ENCODE data around the gene PRKCA.
"Not testable (repeated sequence)": the region's sequence is repeated elsewhere in the genome, so short reads cannot be mapped to it uniquely, and the experiment has no call there.

The PRKCA gene

GRCh38 chr17:66395961-66396360 is 93.5 kb downstream of the PRKCA start:
- DNase-seq, result no peak

- DNase-seq, result no peak
Observed at GRCh38 chr17:66397486-66397885, 95.1 kb downstream of the PRKCA start.

DNA sequence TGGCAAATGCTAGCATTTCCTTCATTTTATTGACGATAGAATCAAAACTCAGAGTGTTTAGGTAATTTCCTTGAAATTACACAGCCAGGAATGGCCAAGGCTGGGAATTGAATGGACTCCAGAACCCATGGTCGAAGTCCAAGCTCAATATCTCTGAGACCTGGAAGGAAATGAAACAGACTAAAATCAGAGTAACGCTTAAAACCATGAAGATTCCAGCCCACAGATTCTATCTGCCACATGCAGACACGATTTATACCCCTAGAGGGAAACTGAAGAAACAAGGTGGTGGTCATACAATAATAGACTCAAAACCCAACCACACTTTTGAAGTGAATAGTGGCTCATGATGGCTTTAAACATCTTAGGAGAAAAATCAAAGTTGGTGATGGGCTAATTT is 95.6 kb downstream of the PRKCA start:
- DNase-seq, result no peak

GRCh38 chr17:66398617-66399016 is 96.2 kb downstream of the PRKCA start:
- DNase-seq, result no peak

- DNase-seq, result peak in 1 of 2 donors; percentile 42
Observed at GRCh38 chr17:66399441-66399840, 97.0 kb downstream of the PRKCA start.

- DNase-seq, result not testable (repeated sequence)
Observed at GRCh38 chr17:66400041-66400688, 97.8 kb downstream of the PRKCA start.

DNA sequence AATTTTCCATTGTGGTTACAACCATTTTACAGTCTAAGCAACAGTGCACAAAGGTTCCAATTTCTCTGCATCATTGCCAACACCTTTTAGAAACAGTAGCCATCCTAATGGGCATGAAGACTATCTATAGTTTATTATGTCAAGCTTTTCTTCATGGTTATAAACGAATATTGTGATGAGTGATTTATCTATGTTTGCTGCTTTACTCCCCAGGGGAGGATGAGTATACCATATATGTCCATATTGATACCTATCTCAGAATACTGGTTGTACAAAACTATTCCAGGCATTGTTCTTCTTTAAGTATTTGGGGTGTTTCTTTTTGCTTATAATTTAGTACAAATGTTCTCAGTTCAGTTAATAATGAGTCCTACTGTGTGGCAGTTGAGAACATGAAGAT is 98.3 kb downstream of the PRKCA start:
- no peak for DNase-seq

- no peak for DNase-seq
Observed at GRCh38 chr17:66401364-66401763, 99.0 kb downstream of the PRKCA start.

DNA sequence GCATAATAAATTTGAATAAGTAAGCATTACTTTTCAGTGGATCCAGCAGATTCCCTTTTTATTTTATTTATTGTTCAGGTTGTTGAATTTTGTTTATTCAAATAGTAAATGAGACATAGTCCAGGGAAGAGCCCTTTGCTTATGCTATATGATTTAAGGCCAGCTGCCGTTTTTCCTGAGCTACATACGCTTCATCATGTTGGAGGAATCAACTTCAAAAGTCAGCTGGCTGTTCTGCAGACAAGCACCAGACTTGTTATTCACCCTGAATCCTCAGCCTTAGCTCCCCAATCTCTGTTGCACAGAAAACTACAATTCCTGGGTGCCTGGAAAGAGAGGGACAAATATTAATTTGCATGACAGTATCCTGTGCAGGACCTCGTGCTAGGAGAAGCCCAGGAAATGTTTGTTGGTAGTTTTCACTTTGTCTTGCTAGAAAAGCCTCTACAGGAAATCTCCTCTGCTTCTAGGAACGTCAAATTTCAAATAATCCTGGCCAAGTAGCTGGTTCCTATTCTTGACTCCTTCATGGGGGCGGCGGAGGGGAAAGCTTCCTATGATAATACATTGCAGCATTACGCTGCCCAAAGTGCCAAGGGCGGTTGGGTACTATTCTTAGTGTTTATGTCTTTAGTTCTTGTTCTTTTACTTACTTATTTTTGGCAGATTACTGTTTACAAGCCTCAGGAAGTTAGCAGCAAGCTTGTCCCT is 101.6 kb downstream of the PRKCA start:
- DNase-seq, result no peak

DNA sequence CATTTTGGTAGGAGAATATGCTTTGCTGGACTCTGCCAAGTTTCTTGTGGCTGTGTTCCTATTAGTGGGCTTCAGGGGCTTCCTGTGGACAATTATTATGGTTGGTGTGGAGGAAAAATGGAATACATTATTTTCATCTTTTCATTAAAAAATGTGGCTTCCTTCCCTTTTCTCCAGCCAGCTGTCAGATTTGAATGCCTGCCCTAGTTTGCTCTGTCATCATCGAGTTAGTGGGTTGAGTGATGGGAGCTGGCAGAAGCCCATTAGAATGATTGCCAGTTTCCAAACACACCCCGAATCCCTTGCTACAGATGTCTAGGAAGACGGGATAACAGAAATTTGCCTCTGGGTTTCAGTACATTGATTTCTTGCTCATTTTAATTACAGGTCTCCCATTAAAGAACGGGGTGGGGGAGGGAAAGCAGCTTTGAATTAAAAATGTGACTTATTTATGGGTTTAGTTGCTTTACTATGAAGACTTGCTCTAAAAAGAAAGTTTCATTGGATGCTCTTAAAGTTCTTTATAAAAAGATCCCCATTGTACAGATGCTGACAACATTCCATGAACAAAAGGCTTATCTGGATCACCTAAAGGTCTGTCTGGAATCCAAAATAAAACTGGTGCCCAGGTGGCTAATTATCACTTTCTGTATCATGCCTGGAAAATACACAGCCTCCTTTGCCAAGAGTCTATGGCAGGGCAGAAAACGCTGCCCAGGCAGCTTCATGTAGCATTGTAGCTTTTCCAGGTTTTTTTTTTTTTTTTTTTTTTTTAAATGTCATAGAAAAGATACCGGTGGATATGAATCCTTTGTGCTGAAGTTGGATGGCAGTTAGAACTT is 103.6 kb downstream of the PRKCA start:
- no peak for DNase-seq

DNA sequence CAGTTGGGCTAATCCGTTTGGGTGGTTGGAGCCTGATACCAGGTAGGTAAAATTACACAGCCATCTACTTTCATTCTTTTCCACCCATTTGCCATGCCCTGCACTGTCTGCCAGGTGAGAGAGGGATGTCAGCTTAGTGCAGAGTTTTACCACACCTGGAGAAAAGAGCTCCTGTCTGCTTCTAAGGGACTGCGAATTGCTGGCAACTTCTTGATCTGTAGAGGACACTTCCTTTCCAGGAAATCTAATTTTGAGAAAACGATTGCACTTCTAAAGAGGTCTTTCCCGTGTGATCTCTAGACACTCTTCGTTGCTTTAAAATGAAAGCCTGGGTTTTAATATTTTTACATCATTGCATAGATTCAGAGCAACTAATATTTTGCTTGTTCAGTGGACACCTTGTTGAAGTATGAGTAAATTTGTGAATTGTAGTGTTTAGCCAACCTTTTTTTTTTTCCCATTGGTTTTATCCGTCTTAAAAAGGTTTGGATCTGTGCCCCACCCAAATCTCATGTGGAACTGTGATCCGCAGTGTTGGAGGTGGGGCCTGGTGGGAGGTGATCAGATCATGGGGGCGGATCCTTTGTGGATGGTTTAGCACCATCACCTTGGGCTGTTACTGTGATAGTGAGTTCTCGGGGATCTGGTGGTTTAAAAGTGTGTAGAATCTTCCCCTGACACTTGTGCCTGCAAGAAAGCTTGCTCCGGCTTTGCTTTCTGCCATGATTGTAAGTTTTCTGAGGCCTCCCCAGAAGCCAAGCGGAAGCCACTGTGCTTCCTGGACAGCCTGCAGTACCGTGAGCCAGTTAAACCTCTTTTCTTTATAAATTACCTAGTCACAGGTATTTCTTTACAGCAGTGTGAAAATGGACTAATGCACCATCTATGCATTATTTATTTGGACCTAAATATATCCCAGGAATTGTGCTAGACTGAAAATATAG is 104.6 kb downstream of the PRKCA start:
- DNase-seq, result no peak

DNA sequence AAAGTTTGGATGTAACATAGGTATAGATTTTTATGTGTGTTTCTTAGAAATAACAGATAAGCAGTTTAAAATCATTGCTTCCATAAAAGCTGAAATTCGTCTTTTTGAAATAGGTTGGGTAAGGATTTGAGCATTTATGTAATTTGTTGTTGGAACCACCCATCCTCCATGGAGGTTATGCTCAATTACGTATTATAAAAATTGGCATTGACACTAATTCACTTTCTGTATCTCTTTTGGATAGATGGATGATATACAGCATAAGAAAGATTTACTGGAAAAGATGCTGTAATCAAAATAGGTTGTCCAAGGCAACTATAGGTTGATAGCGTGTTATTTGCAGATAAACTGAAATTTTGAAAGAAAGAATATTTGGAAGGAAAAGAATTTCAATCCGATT is 105.5 kb downstream of the PRKCA start:
- DNase-seq, result no peak

DNA sequence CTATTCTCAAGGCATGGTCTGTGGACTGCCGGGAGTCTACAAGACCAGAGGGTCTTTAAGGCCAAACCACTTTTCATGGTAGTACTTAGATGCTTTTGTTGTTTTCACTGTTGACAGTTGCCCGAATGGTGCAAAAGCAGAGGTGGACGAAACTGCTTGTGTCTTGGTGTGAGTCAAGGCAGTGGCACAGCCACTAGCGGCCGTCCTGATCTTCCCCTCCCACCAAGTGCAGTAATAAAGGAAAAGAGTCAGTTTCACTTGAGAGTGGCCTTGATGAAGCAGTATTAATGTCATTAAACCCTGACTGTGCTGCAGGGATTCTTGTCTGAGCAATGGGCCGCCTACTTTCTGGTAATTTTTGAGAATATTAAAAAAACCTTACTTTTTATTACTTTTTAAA is 109.1 kb downstream of the PRKCA start:
- no peak for DNase-seq

- DNase-seq, result no peak
Observed at GRCh38 chr17:66412857-66413558, 110.6 kb downstream of the PRKCA start.

DNA sequence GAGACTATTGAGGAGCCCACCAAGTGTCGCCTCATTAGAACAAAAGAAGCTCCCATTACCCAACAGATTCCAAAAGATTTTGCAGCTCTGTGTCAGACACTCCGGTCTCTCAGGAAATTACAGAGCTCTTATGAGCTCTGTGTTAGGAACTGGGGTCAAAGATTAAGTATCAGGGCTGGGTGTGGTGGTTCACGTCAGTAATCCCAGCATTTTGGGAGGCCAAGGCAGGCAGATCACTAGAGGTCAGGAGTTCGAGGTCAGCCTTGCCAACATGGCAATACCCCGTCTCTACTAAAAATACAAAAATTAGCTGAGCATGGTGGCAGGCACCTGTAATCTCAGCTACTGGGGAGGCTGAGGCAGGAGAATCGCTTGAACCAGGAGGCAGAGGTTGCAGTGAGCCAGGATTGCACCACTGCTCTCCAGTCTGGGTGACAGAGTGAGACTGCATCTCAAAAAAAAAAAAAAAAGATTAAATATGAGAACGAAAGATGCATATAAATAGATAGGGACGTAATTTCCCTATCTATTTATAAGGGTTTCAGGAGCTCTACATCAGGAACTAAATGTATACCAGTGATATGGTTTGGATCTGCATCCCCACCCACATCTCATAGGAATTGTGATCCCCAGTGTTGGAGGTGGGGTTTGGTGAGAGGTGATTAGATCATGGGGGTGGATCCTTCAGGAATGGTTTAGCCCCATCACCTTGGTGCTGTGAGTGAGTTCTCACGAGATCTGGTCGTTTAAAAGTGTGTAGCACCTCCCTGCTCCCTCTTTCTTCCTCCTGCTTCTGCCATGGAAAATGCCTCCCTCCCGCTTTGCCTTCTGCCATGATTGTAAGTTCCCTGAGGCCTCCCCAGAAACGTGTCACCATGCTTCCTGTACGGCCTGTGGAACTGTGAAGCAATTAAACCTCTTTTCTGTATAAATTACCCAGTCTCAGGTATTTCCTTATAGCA is 111.4 kb downstream of the PRKCA start:
- no peak for DNase-seq

DNA sequence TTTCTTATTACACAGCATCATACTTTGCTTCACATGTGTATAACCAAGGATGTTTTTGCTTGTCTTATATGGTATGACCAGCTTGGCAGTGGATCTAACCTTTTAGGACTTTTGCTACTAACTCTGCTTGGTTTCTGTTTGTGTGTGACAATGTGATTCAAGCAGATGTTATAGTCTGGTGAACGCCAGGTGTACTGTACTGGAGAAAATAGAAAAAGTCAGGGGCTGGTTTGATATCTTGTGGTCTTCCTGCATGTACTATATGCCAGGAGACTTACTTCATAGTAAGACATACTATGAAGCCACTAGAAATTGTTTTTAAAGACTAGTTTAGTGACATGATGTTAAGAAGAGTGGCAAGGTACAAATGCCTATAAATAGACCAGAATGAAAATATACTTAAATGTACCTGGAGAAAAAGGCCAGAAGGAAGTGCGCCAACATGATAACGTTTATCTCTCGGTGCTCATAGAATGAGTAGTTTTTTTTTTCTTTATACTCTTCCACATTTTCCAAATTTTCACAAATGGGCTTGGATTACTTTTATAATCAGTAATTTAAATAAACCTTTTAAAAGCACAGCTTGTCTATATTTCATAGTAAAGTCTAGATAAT is 112.3 kb downstream of the PRKCA start:
- no peak for DNase-seq

- DNase-seq, result no peak
Observed at GRCh38 chr17:66415366-66416206, 113.2 kb downstream of the PRKCA start.

- DNase-seq, result no peak
Observed at GRCh38 chr17:66416207-66416940, 114.0 kb downstream of the PRKCA start.

GRCh38 chr17:66417300-66417719 is 114.9 kb downstream of the PRKCA start:
- no peak for DNase-seq
